DOHH2 (cell line): ENCODE data around the gene DLL1.

Experiments
- CTCF ChIP-seq: fragments of 200-600 bp; sonication (generic); IDR thresholded peaks from one replicate; pipeline ENCODE4 v1.5.1; 2014; ENCODE audit warnings: antibody characterized with exemption, mild to moderate bottlenecking, low read depth, low read length; ENCODE audit not compliant: poor library complexity, severe bottlenecking
- EZH2phosphoT487 ChIP-seq: fragments of 200-600 bp; sonication (generic); IDR thresholded peaks from 2 replicates; pipeline ENCODE4 v1.6.1; 2017; ENCODE audit warnings: borderline replicate concordance, mild to moderate bottlenecking, antibody characterized with exemption, low read length, moderate library complexity, mixed read lengths

GRCh38 chr6:170279977-170280688 lies 10.7 kb downstream of the DLL1 start:
- TF ChIP-seq CTCF, result no peak
- no peak for TF ChIP-seq EZH2phosphoT487
